K562 (cell line): Measurements from ENCODE around the gene SCFD2. TPM values are rescaled to one million over a fixed set of nuclear protein-coding genes. Genes with fewer than 3 reads are reported as not detected.

Experiments
- ATAC-seq: fragments of 200-7000 bp; cut with Tn5 transposase; 3 replicates; pipeline ENCODE4 v1.9.1; 2020; ENCODE audit warnings: moderate library complexity
- BruUV-seq: library from RNA; stranded (reverse); fragments of 400-500 nt; replicated peaks from 2 replicates; lab custom pipeline; 2021; lab: Mats Ljungman, UMichigan
- CTCF ChIA-PET: fragments of 300-600 bp; formaldehyde crosslinking; extraction: SDS; loops from one replicate; lab custom pipeline; 2021; ENCODE audit warnings: low intra/inter-chr PET ratio; lab: Yijun Ruan, JAX
- POLR2A ChIA-PET: fragments of 300-600, 350-650 bp; sonication (Branson Sonifier 250); formaldehyde crosslinking; extraction: SDS; loops from one replicate; lab custom pipeline; 2021; ENCODE audit warnings: antibody characterized with exemption, inconsistent platforms; lab: Yijun Ruan, JAX
- DNase-seq, 4 experiments: peaks; one replicate each; pipeline versions ENCODE4 v3.0.0 to v3.0.0-alpha.2; 2011 to 2018; ENCODE audit warnings: low spot score in 3 of 4, mixed read lengths in 3 of 4; ENCODE audit errors: extremely low read depth in 1 of 4
- FAIRE-seq: peaks from 2 replicates; lab custom pipeline; 2011; peaks lifted over from hg19 to GRCh38; lab: Jason Lieb, UNC
- H2AFZ ChIP-seq: 2 replicates; pipeline ENCODE4 v1.6.0; 2011; ENCODE audit warnings: low read depth, low read length, control low read depth, inconsistent platforms
- H3K27ac ChIP-seq: fragments of 200-600 bp; 3 replicates; pipeline ENCODE4 v1.8.0; 2011; ENCODE audit warnings: low read depth, mild to moderate bottlenecking, control low read depth, inconsistent platforms, low read length, moderate library complexity, mixed read lengths; ENCODE audit errors: extremely low read depth
- H3K27me3 ChIP-seq, 2 experiments: fragments of 300-600 bp in 1 of 2; 2 replicates in 1 of 2; 3 replicates in 1 of 2; pipeline versions ENCODE4 v1.6.0 to v1.8.0; 2011; ENCODE audit warnings: inconsistent platforms in 2 of 2, low read length in 2 of 2, mild to moderate bottlenecking in 1 of 2, mixed read lengths in 1 of 2, moderate library complexity in 1 of 2; ENCODE audit not compliant: control insufficient read depth in 2 of 2, insufficient read depth in 2 of 2
- H3K36me3 ChIP-seq: fragments of 300-600 bp; 3 replicates; pipeline ENCODE4 v1.8.0; 2011; ENCODE audit warnings: mild to moderate bottlenecking, low read length, inconsistent platforms; ENCODE audit not compliant: control insufficient read depth, insufficient read depth
- H3K4me1 ChIP-seq, 2 experiments: fragments of 200-600 bp in 1 of 2; replicated peaks in 1 of 2; 2 replicates in 1 of 2; 3 replicates in 1 of 2; pipeline versions ENCODE4 v1.5.1 to v1.8.0; 2011; ENCODE audit warnings: inconsistent platforms in 2 of 2, low read length in 2 of 2, mild to moderate bottlenecking in 1 of 2, mixed read lengths in 1 of 2, moderate library complexity in 1 of 2; ENCODE audit not compliant: control insufficient read depth in 2 of 2, insufficient read depth in 2 of 2
- H3K4me2 ChIP-seq: 2 replicates; pipeline ENCODE4 v1.6.1; 2011; ENCODE audit warnings: low read length, control low read depth, inconsistent platforms, mixed read lengths; ENCODE audit not compliant: insufficient read depth
- H3K4me3 ChIP-seq: fragments of 200-600 bp; sonication (generic), shearing (Covaris generic); 2 replicates; pipeline ENCODE4 v1.5.1; 2016; ENCODE audit warnings: control low read depth, inconsistent platforms
- H3K79me2 ChIP-seq: fragments of 200-600 bp; 3 replicates; pipeline ENCODE4 v1.8.0; 2011; ENCODE audit warnings: low read length, inconsistent platforms; ENCODE audit not compliant: control insufficient read depth, insufficient read depth
- H3K9ac ChIP-seq, 2 experiments: 2 replicates each; pipeline versions ENCODE4 v1.6.0 to v1.6.1; 2011; ENCODE audit warnings: low read depth in 2 of 2, low read length in 2 of 2, control low read depth in 1 of 2, inconsistent platforms in 1 of 2, mild to moderate bottlenecking in 1 of 2, mixed read lengths in 1 of 2; ENCODE audit not compliant: insufficient read depth in 1 of 2
- H3K9me1 ChIP-seq: one replicate; pipeline ENCODE4 v1.6.0; 2011; ENCODE audit warnings: inconsistent platforms, mild to moderate bottlenecking, low read length, moderate library complexity; ENCODE audit not compliant: control insufficient read depth, insufficient read depth
- H3K9me3 ChIP-seq: replicated peaks from 2 replicates; pipeline ENCODE4 v1.5.1; 2011; ENCODE audit warnings: low read depth, low read length, inconsistent platforms; ENCODE audit not compliant: control insufficient read depth, insufficient read depth
- H4K20me1 ChIP-seq: replicated peaks from 2 replicates; pipeline ENCODE4 v1.6.1; 2011; ENCODE audit warnings: low read length, inconsistent platforms, mixed read lengths; ENCODE audit not compliant: control insufficient read depth, insufficient read depth
- EGR1 ChIP-seq: fragments of 450-650 bp; conservative IDR thresholded peaks from 2 replicates; pipeline ENCODE4 v1.6.1; 2017; ENCODE audit warnings: mild to moderate bottlenecking
- ELK3 ChIP-seq: fragments of 450-650 bp; formaldehyde crosslinking; IDR thresholded peaks from 2 replicates; pipeline ENCODE4 v1.4.0; 2020; ENCODE audit warnings: mild to moderate bottlenecking
- HDGF ChIP-seq: fragments of 450-650 bp; IDR thresholded peaks from 2 replicates; pipeline ENCODE4 v1.6.1; 2016
- MNT ChIP-seq, 2 experiments: fragments of 450-650 bp; conservative IDR thresholded peaks; 2 replicates each; pipeline ENCODE4 v1.6.1; 2017; ENCODE audit warnings: mild to moderate bottlenecking in 2 of 2, moderate library complexity in 2 of 2
- NELFE ChIP-seq: IDR thresholded peaks from 2 replicates; pipeline ENCODE4 v1.6.1; 2011; ENCODE audit warnings: mild to moderate bottlenecking; ENCODE audit not compliant: insufficient read depth, insufficient read length
- NFE2 ChIP-seq: IDR thresholded peaks from 2 replicates; pipeline ENCODE4 v1.6.1; 2014; ENCODE audit warnings: antibody characterized with exemption, low read depth
- PCBP2 ChIP-seq: fragments of 200-400 bp; formaldehyde crosslinking; IDR thresholded peaks from 2 replicates; pipeline ENCODE4 v1.6.1; 2018; ENCODE audit warnings: low read length, low read depth, mild to moderate bottlenecking, moderate library complexity; ENCODE audit not compliant: poor library complexity, severe bottlenecking
- ZNF165 ChIP-seq: fragments of 250-450 bp; sonication (Bioruptor Pico); IDR thresholded peaks from 2 replicates; pipeline ENCODE4 v1.4.0; 2020; ENCODE audit warnings: borderline replicate concordance
- ZNF280B ChIP-seq: fragments of 250-450 bp; sonication (Bioruptor Pico); IDR thresholded peaks from 2 replicates; pipeline ENCODE4 v1.5.1; 2021; ENCODE audit warnings: mild to moderate bottlenecking
- ZNF639 ChIP-seq, 2 experiments: fragments of 200-800 bp in 1 of 2; sonication (Bioruptor generic) in 1 of 2; sonication (generic) in 1 of 2; formaldehyde crosslinking in 1 of 2; IDR thresholded peaks in 1 of 2; conservative IDR thresholded peaks in 1 of 2; 2 replicates each; pipeline versions ENCODE4 v1.5.0 to v1.6.1; 2016 to 2020; ENCODE audit warnings: missing compliant biosample characterization in 1 of 2, missing genetic modification characterization in 1 of 2, missing genetic modification reagents in 1 of 2
- in situ Hi-C: fragments of 300-500 bp; cut with MboI; formaldehyde crosslinking; loops from 4 replicates; pipeline ENCODE4 v1.15.0; 2018; ENCODE audit warnings: inconsistent platforms, mixed read lengths
- intact Hi-C: fragments of 100-400 bp; cut with micrococcal nuclease; formaldehyde crosslinking; loops from 2 replicates; pipeline ENCODE4 v1.14.2; 2022
- polyA plus RNA-seq, 8 experiments: library from polyadenylated mRNA; depleted of rRNA in 4 of 8; stranded (reverse) in 5 of 8; unstranded in 3 of 8; fragments of >200 nt; fragmentation: Nextera tagmentation in 2 of 8; fragmentation: Illumina TruSeq in 1 of 8; extraction: Ambion mirVana in 2 of 8; extraction: Trizol in 1 of 8; gene quantifications; 2 replicates each; pipeline versions ENCODE4 v1.2.1 to v1.2.3, GENCODE V29; 2011 to 2014; ENCODE audit warnings: inconsistent platforms in 1 of 8, missing spikeins in 1 of 8
- total RNA-seq, 7 experiments: library from RNA; depleted of rRNA in 6 of 7; stranded (reverse); fragments of >200 nt in 6 of 7; fragmentation: Illumina TruSeq in 2 of 7; extraction: Trizol in 2 of 7; gene quantifications; 2 replicates each; pipeline versions ENCODE4 v1.2.1 to v1.2.3, GENCODE V29; 2011 to 2021; ENCODE audit warnings: low replicate concordance in 1 of 7
- TF ChIP-seq, protein P1 (sequence below): sonication (generic); formaldehyde crosslinking; IDR thresholded peaks from 2 replicates; pipeline ENCODE4 v1.8.0; 2022; ENCODE audit warnings: missing genetic modification reagents, mild to moderate bottlenecking, borderline replicate concordance
- TF ChIP-seq, protein P2 (sequence below): sonication (generic); formaldehyde crosslinking; IDR thresholded peaks from 2 replicates; pipeline ENCODE4 v1.8.0; 2022; ENCODE audit warnings: missing genetic modification reagents, mild to moderate bottlenecking, moderate library complexity, borderline replicate concordance
- TF ChIP-seq, protein P3 (sequence below): fragments of 450-650 bp; formaldehyde crosslinking; IDR thresholded peaks from 2 replicates; pipeline ENCODE4 v1.4.0; 2020; ENCODE audit warnings: mild to moderate bottlenecking, moderate library complexity

The SCFD2 gene
- total and polyA plus RNA-seq, 9 of the 15 experiments (the other 6 are each of a cell fraction or from before 2014, with no cell fraction given), result 5.7 to 30.3 (median 22.8) TPM

GRCh38 chr4:53175640-53176039 is 190.2 kb downstream of the SCFD2 start:
- ATAC-seq (no peak), FAIRE-seq (no peak), DNase-seq (no peak)
- H3K36me3 ChIP-seq, result no peaks in the 10 kb centered on the region
- no peaks in the 10 kb centered on the region for H3K27me3 ChIP-seq
- in situ Hi-C loops, result no loop called here
- no peaks in the 10 kb centered on the region for H3K9me3 ChIP-seq
- H2AFZ ChIP-seq, result no peak overlapping the region
- no peaks in the 10 kb centered on the region for H3K9me1 ChIP-seq
- no peak overlapping the region for H3K4me3 ChIP-seq
- no peak for TF ChIP-seq NFE2
- TF ChIP-seq ZNF165 (CRISPR knock-in tag), result no peak
- TF ChIP-seq PCBP2, result no peak
- no peak for TF ChIP-seq ZNF280B (CRISPR knock-in tag)
- TF ChIP-seq, protein P1, sequence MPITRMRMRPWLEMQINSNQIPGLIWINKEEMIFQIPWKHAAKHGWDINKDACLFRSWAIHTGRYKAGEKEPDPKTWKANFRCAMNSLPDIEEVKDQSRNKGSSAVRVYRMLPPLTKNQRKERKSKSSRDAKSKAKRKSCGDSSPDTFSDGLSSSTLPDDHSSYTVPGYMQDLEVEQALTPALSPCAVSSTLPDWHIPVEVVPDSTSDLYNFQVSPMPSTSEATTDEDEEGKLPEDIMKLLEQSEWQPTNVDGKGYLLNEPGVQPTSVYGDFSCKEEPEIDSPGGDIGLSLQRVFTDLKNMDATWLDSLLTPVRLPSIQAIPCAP (CRISPR knock-in tag), result no peak
- TF ChIP-seq, protein P2, sequence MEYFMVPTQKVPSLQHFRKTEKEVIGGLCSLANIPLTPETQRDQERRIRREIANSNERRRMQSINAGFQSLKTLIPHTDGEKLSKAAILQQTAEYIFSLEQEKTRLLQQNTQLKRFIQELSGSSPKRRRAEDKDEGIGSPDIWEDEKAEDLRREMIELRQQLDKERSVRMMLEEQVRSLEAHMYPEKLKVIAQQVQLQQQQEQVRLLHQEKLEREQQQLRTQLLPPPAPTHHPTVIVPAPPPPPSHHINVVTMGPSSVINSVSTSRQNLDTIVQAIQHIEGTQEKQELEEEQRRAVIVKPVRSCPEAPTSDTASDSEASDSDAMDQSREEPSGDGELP, result no peak
- TF ChIP-seq EGR1, result no peak
- TF ChIP-seq NELFE, result no peak
- no peak for TF ChIP-seq MNT (conservative IDR thresholded peaks at IDR 0.05)
- no peak for TF ChIP-seq ELK3 (CRISPR knock-in tag)
- TF ChIP-seq, protein P3, sequence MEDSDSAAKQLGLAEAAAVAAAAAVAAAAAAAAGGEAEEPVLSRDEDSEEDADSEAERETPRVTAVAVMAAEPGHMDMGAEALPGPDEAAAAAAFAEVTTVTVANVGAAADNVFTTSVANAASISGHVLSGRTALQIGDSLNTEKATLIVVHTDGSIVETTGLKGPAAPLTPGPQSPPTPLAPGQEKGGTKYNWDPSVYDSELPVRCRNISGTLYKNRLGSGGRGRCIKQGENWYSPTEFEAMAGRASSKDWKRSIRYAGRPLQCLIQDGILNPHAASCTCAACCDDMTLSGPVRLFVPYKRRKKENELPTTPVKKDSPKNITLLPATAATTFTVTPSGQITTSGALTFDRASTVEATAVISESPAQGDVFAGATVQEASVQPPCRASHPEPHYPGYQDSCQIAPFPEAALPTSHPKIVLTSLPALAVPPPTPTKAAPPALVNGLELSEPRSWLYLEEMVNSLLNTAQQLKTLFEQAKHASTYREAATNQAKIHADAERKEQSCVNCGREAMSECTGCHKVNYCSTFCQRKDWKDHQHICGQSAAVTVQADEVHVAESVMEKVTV (CRISPR knock-in tag), result no peak
- TF ChIP-seq HDGF, result no peak
- no peak for TF ChIP-seq ZNF639 (CRISPR knock-in tag; conservative IDR thresholded peaks at IDR 0.05 in 1 of 2, IDR thresholded peaks at IDR 0.05 in 1 of 2)
- no peak overlapping the region for H3K9ac ChIP-seq
- no peaks in the 10 kb centered on the region for H3K79me2 ChIP-seq
- intact Hi-C loops, result no loop called here
- ChIA-PET CTCF (no interaction called here), POLR2A (no interaction called here)
- H4K20me1 ChIP-seq, result no peaks in the 10 kb centered on the region
- H3K4me2 ChIP-seq, result no peak overlapping the region
- H3K27ac ChIP-seq, result no peak overlapping the region
- no peaks in the 10 kb centered on the region for H3K4me1 ChIP-seq
- no TSS peak for BruUV-seq
